HepG2 (cell line): ENCODE measurements around the gene CGREF1. TPM values are rescaled to one million over a fixed set of nuclear protein-coding genes. Genes with fewer than 3 reads are reported as not detected.

Source experiments
- ATAC-seq: fragments of 200-7000 bp; cut with Tn5 transposase; 3 replicates; pipeline ENCODE4 v1.9.1; 2020; ENCODE audit warnings: mild to moderate bottlenecking, moderate library complexity
- BruUV-seq: library from RNA; stranded (reverse); fragments of 400-500 nt; replicated peaks from 2 replicates; lab custom pipeline; 2021; lab: Mats Ljungman, UMichigan
- CTCF ChIA-PET: fragments of 300-600 bp; formaldehyde crosslinking; extraction: SDS; loops from one replicate; lab custom pipeline; 2021; ENCODE audit warnings: low total read pairs, inconsistent platforms, low intra/inter-chr PET ratio; lab: Yijun Ruan, JAX
- POLR2A ChIA-PET: fragments of 350-600 bp; sonication (Branson Sonifier 250); formaldehyde crosslinking; loops from one replicate; lab custom pipeline; 2020; ENCODE audit warnings: antibody characterized with exemption, inconsistent platforms; lab: Yijun Ruan, JAX
- DNase-seq: peaks from one replicate; pipeline ENCODE4 v3.0.0-alpha.2; 2015; ENCODE audit warnings: low spot score
- FAIRE-seq: peaks from 3 replicates; lab custom pipeline; 2011; peaks lifted over from hg19 to GRCh38; lab: Jason Lieb, UNC
- H2AFZ ChIP-seq: one replicate; pipeline ENCODE4 v1.6.1; 2011; ENCODE audit warnings: low read length, inconsistent platforms
- H3K27ac ChIP-seq: fragments of 300-600 bp; 3 replicates; pipeline ENCODE4 v1.8.0; 2011; ENCODE audit warnings: mixed run types, mild to moderate bottlenecking, mixed read lengths, low read length, inconsistent platforms; ENCODE audit not compliant: insufficient read depth; ENCODE audit errors: extremely low read length
- H3K27me3 ChIP-seq, 2 experiments: fragments of 200-600 bp in 1 of 2; 2 replicates in 1 of 2; 3 replicates in 1 of 2; pipeline versions ENCODE4 v1.6.0 to v1.8.0; 2011; ENCODE audit warnings: low read length in 2 of 2, mild to moderate bottlenecking in 2 of 2, moderate library complexity in 2 of 2, inconsistent platforms in 1 of 2; ENCODE audit not compliant: insufficient read depth in 2 of 2, control insufficient read depth in 1 of 2
- H3K36me3 ChIP-seq, 2 experiments: fragments of 200-600 bp in 1 of 2; replicated peaks in 1 of 2; 2 replicates in 1 of 2; 3 replicates in 1 of 2; pipeline versions ENCODE4 v1.5.1 to v1.8.0; 2011; ENCODE audit warnings: low read length in 2 of 2, inconsistent platforms in 1 of 2; ENCODE audit not compliant: insufficient read depth in 2 of 2, control insufficient read depth in 1 of 2
- H3K4me1 ChIP-seq: 2 replicates; pipeline ENCODE4 v1.5.1; 2012; ENCODE audit warnings: low read length, inconsistent platforms; ENCODE audit not compliant: insufficient read depth
- H3K4me2 ChIP-seq: 2 replicates; pipeline ENCODE4 v1.6.0; 2011; ENCODE audit warnings: low read depth, low read length, inconsistent platforms
- H3K4me3 ChIP-seq, 3 experiments: fragments of 200-600 bp in 1 of 3; sonication (generic), shearing (Covaris generic) in 1 of 3; replicated peaks in 1 of 3; 2 replicates each; pipeline ENCODE4 v1.5.1; 2011 to 2016; ENCODE audit warnings: low read length in 3 of 3, inconsistent platforms in 2 of 3, low read depth in 2 of 3, mild to moderate bottlenecking in 2 of 3, control low read depth in 1 of 3, mixed read lengths in 1 of 3; ENCODE audit not compliant: insufficient read depth in 1 of 3
- H3K79me2 ChIP-seq: one replicate; pipeline ENCODE4 v1.6.1; 2011; ENCODE audit warnings: low read length, inconsistent platforms; ENCODE audit not compliant: insufficient read depth
- H3K9ac ChIP-seq: 2 replicates; pipeline ENCODE4 v1.6.0; 2011; ENCODE audit warnings: mild to moderate bottlenecking, low read depth, low read length, inconsistent platforms; ENCODE audit not compliant: insufficient read depth
- H3K9me3 ChIP-seq: 2 replicates; pipeline ENCODE4 v1.5.1; 2012; ENCODE audit warnings: mild to moderate bottlenecking, low read length
- H4K20me1 ChIP-seq: 2 replicates; pipeline ENCODE4 v1.6.0; 2011; ENCODE audit warnings: inconsistent platforms, mild to moderate bottlenecking, low read length, moderate library complexity; ENCODE audit not compliant: insufficient read depth
- DNMT3B ChIP-seq: conservative IDR thresholded peaks from 2 replicates; pipeline ENCODE4 v1.6.1; 2016; ENCODE audit warnings: missing biosample characterization, control low read depth
- HNRNPLL ChIP-seq: fragments of 200-400 bp; formaldehyde crosslinking; IDR thresholded peaks from 2 replicates; pipeline ENCODE4 v1.6.1; 2017; ENCODE audit warnings: mild to moderate bottlenecking, low read depth, low read length; ENCODE audit not compliant: poor library complexity, severe bottlenecking
- NFATC3 ChIP-seq: sonication (generic); formaldehyde crosslinking; IDR thresholded peaks from 2 replicates; pipeline ENCODE4 v1.5.1; 2020; ENCODE audit warnings: mild to moderate bottlenecking, missing genetic modification reagents
- NKX3-1 ChIP-seq: sonication (generic); formaldehyde crosslinking; IDR thresholded peaks from 2 replicates; pipeline ENCODE4 v1.5.0; 2020; ENCODE audit warnings: missing genetic modification reagents
- ZFP37 ChIP-seq: sonication (generic); formaldehyde crosslinking; IDR thresholded peaks from 2 replicates; pipeline ENCODE4 v1.4.0; 2020; ENCODE audit warnings: missing genetic modification reagents, borderline replicate concordance
- ZIK1 ChIP-seq: sonication (generic); formaldehyde crosslinking; IDR thresholded peaks from 2 replicates; pipeline ENCODE4 v1.5.0; 2020; ENCODE audit warnings: mild to moderate bottlenecking, low read depth, missing genetic modification reagents, borderline replicate concordance
- ZNF777 ChIP-seq: sonication (generic); formaldehyde crosslinking; IDR thresholded peaks from 2 replicates; pipeline ENCODE4 v1.4.0; 2020; ENCODE audit warnings: missing genetic modification reagents
- WGBS: methylation state at CpG from one replicate; pipeline ENCODE4 v1.1.6; 2017; ENCODE audit warnings: low lambda C conversion rate; 5-methylcytosine and 5-hydroxymethylcytosine counted together
- in situ Hi-C: cut with HindIII; loops from 2 replicates; pipeline ENCODE4 v1.10.0; 2017; ENCODE audit warnings: low pct_unique_long_range_greater_than_20kb; ENCODE audit not compliant: extremely low pct_ligation_motif_present
- intact Hi-C: fragments of 100-400 bp; cut with micrococcal nuclease; formaldehyde crosslinking; loops from one replicate; pipeline ENCODE4 v1.10.0; 2022; ENCODE audit not compliant: unreplicated experiment
- polyA plus RNA-seq, 8 experiments: library from polyadenylated mRNA; depleted of rRNA in 3 of 8; stranded (reverse) in 7 of 8; unstranded in 1 of 8; fragments of >200 nt; fragmentation: Illumina TruSeq in 4 of 8; extraction: Trizol in 4 of 8; gene quantifications; 2 replicates each; pipeline versions ENCODE4 v1.2.1 to v1.2.3, GENCODE V29; 2011 to 2016; ENCODE audit warnings: low read depth in 4 of 8, missing spikeins in 1 of 8, mixed read lengths in 1 of 8; ENCODE audit not compliant: insufficient read depth in 1 of 8
- total RNA-seq, 5 experiments: library from RNA; depleted of rRNA; stranded (reverse); fragments of >200 nt; fragmentation: Illumina TruSeq; extraction: Trizol; gene quantifications; 2 replicates each; pipeline ENCODE4 v1.2.3, GENCODE V29; 2016; ENCODE audit warnings: low read depth in 1 of 5
- TF ChIP-seq, protein P1 (sequence below): sonication (generic); formaldehyde crosslinking; conservative IDR thresholded peaks from 2 replicates; pipeline ENCODE4 v1.8.1; 2023; ENCODE audit warnings: missing genetic modification reagents

The CGREF1 gene
- total and polyA plus RNA-seq, 2 of the 13 experiments (the other 11 are each of a cell fraction or from before 2014, with no cell fraction given): 13.9 to 23.4 TPM

DNA sequence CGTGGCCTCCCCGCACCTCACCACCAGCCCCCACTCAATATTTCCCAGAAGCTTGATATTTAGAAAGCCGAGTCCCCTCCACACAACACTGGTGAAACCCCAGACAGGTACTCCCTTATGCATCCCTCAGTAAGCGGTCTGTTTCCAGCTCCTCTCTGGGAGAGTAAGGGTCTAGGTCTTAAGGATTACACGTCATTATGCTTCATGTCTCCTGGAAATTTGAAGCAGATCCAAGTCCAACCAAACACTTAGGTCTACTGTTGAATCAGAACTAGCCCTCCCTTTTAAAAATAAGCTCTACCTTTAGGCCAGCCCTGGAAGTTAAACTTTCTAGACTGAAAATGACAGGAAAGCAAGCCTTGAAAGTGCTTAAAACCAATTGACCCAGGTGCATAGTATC is 46.0 kb downstream of the CGREF1 start:
- no peak for TF ChIP-seq NFATC3
- TF ChIP-seq, protein P1, sequence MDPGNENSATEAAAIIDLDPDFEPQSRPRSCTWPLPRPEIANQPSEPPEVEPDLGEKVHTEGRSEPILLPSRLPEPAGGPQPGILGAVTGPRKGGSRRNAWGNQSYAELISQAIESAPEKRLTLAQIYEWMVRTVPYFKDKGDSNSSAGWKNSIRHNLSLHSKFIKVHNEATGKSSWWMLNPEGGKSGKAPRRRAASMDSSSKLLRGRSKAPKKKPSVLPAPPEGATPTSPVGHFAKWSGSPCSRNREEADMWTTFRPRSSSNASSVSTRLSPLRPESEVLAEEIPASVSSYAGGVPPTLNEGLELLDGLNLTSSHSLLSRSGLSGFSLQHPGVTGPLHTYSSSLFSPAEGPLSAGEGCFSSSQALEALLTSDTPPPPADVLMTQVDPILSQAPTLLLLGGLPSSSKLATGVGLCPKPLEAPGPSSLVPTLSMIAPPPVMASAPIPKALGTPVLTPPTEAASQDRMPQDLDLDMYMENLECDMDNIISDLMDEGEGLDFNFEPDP (CRISPR knock-in tag): 0 out of 2 replicates have a peak, but pooled peaks have one; percentile 71
- TF ChIP-seq HNRNPLL: no peak
- no peak for TF ChIP-seq DNMT3B (CRISPR knock-in tag)
- TF ChIP-seq NKX3-1: no peak
- TF ChIP-seq ZNF777: no peak
- TF ChIP-seq ZIK1 (CRISPR knock-in tag): no peak
- TF ChIP-seq ZFP37 (CRISPR knock-in tag): no peak
- no peak; the same call in 1 of the 3 replicates for ATAC-seq
- Histone ChIP-seq H3K9ac (peak overlapping the region; percentile 61), H3K4me3 (peak overlapping the region; percentile 81 to 99 (median 98)), H3K4me2 (peak overlapping the region; percentile 95), H3K27ac (no peak overlapping the region), H4K20me1 (no peaks in the 10 kb centered on the region), H3K27me3 (peaks cover 0 to 16% of the 10 kb centered on the region in 2 experiments; a peak in 2 of 5 replicates), H3K79me2 (peaks cover 30% of the 10 kb centered on the region), H3K4me1 (peaks cover 78% of the 10 kb centered on the region), H3K9me3 (no peaks in the 10 kb centered on the region), H3K36me3 (peaks cover 13 to 20% of the 10 kb centered on the region in 2 experiments), H2AFZ (no peak overlapping the region)
- in situ Hi-C loops: no loop called here
- FAIRE-seq: no peak
- BruUV-seq: no TSS peak
- intact Hi-C loops: no loop called here
- POLR2A ChIA-PET: interaction anchor here (0.7 to 4.3 kb wide), 9 partner anchors 11 to 1821 kb away, joined by 3 to 106 read pairs (median 12); partner anchors contain the start of genes AGBL5, ATRAID, KHK and SLC5A6
- WGBS: 33% methylated on average over 5 of the region's 5 CpGs
- CTCF ChIA-PET: no interaction called here
- DNase-seq: no peak
